ENCODE data around the gene MAJIN.

- TF ChIP-seq EZH2phosphoT487 (IDR thresholded peaks at IDR 0.05; ENCODE audit: insufficient read depth, low read depth): no peak
- TF ChIP-seq EZH2 (IDR thresholded peaks at IDR 0.05; ENCODE audit: insufficient read depth, poor library complexity, severe bottlenecking): no peak
Measured at GRCh38 chr11:64914123-64914522, 57.8 kb downstream of the MAJIN start.
